Ascending aorta (tissue), 2 donors: Measurements from ENCODE around the gene GLYR1. TPM values are rescaled to one million over a fixed set of nuclear protein-coding genes. Genes with fewer than 3 reads are reported as not detected.

ENCODE experiments used
- DNase-seq, 2 donors: peaks; one replicate each; pipeline ENCODE4 v3.0.0-alpha.2; 2019; ENCODE audit warnings: low spot score in 2 of 2
- H3K27ac ChIP-seq, 2 donors: fragments of 200-600 bp; sonication (generic); one replicate each; pipeline ENCODE4 v1.5.1; 2016 to 2017; ENCODE audit warnings: mild to moderate bottlenecking in 1 of 2
- H3K27me3 ChIP-seq: fragments of 200-600 bp; sonication (generic); one replicate; pipeline ENCODE4 v1.5.1; 2017
- H3K36me3 ChIP-seq, 2 donors: fragments of 200-600 bp; sonication (generic); one replicate each; pipeline ENCODE4 v1.5.1; 2016
- H3K4me1 ChIP-seq, 2 donors: fragments of 200-600 bp; sonication (generic); one replicate each; pipeline ENCODE4 v1.5.1; 2016 to 2017; ENCODE audit warnings: mild to moderate bottlenecking in 1 of 2
- H3K4me3 ChIP-seq, 2 donors: fragments of 200-600 bp; sonication (generic); one replicate each; pipeline ENCODE4 v1.5.1; 2016 to 2017; ENCODE audit warnings: mild to moderate bottlenecking in 1 of 2
- H3K9me3 ChIP-seq, 2 donors: fragments of 200-600 bp; sonication (generic); one replicate each; pipeline ENCODE4 v1.5.1; 2016
- CTCF ChIP-seq, 3 experiments: fragments of 200-600 bp in 2 of 3; fragments of 450-650 bp in 1 of 3; sonication (generic) in 2 of 3; IDR thresholded peaks; one replicate each; pipeline ENCODE4 v1.5.1; 2016 to 2019; ENCODE audit warnings: antibody characterized with exemption in 3 of 3, mild to moderate bottlenecking in 1 of 3, moderate library complexity in 1 of 3
- intact Hi-C: fragments of 100-400 bp; cut with DNase I; formaldehyde crosslinking; loops from one replicate; pipeline ENCODE4 v1.15.1; 2023
- total RNA-seq: library from RNA; depleted of rRNA; stranded (reverse); fragments of >200 nt; gene quantifications from one replicate; pipeline ENCODE4 v1.1.0, GENCODE V29; 2016

The GLYR1 gene
- total RNA-seq, 1 donor from 2014 or later, result 39.2 TPM

DNA sequence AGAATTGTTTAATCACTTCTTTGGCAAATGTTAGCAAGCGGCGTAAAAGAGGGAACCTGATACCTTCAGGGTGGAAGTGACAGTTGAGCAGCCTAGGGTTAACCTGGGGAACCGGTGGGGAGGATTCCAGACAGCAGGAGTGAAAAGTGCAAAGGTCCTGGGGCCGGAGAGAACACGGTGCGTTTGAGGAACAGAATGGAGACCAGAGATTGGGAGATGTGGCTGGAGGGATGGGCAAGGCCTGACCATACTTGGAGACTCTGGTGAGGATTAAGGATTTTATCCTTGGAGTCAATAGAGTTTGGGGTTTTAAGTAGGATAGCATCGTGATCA, 77.8 kb downstream of the GLYR1 start:
- Histone ChIP-seq H3K9me3 (no peaks in the 10 kb centered on the region), H3K27me3 (no peaks in the 10 kb centered on the region), H3K4me1 (peaks cover 8 to 23% of the 10 kb centered on the region in 2 donors), H3K27ac (peak overlapping the region; percentile 77 to 83), H3K4me3 (peak overlapping the region in 1 of 2 donors; percentile 99), H3K36me3 (peaks cover 0 to 2% of the 10 kb centered on the region in 2 donors)
- intact Hi-C loops, result loop anchor here (1.0 to 5.0 kb wide), 3 partner anchors 33 to 328 kb away; partner anchors contain the start of genes EEF2KMT, NUDT16L1 and ROGDI
- no peak for DNase-seq
- no peak for TF ChIP-seq CTCF (IDR thresholded peaks at IDR 0.05)

DNA sequence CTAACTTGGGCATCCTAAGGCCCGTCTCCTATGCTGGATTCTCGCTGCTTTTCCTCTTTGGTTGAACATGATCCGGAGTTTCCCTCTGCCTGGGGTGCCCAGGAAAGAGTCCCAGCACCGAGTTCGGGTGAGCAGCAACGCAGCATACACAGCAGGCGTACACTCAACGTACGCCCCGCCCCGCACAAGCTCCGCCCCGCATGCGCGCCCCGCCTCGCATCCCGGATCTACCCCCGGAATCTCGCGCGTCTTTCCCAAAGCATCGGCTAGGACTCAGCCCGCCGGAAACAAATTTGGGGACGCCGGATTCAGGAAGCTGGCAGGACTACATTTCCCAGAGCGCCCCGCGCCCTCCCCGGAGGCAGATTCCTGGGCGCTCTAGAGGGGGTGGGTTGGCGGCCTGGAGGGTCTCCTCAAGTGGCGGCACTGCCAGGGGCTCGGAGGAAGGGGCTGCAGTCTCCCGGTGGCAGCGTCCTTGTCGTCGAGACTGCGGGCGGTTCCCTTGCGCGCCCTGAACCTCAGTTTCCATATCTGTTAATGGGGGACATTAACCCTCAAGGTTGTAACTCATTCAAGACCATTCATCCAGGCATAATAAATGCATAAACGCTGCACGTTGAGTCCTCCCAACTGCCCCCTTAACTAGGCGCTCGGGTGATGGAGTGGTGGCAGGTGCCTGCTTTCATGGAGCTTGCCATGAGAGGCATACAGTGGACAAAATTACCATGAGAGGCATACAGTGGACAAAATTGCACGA, 78.4 kb downstream of the GLYR1 start:
- no peaks in the 10 kb centered on the region for H3K9me3 ChIP-seq
- peak overlapping the region; percentile 77 to 83 for H3K27ac ChIP-seq
- H3K4me3 ChIP-seq, result peak overlapping the region; percentile 65 to 99
- peaks cover 4 to 8% of the 10 kb centered on the region in 2 donors for H3K36me3 ChIP-seq
- intact Hi-C loops, result loop anchor here (1.0 to 5.0 kb wide), 6 partner anchors 34 to 329 kb away; partner anchors contain the start of genes ANKS3, DNAAF8, EEF2KMT and GLYR1
- peaks cover 8 to 23% of the 10 kb centered on the region in 2 donors for H3K4me1 ChIP-seq
- DNase-seq, result peak; percentile 87 to 98
- TF ChIP-seq CTCF (IDR thresholded peaks at IDR 0.05), result no peak
- H3K27me3 ChIP-seq, result no peaks in the 10 kb centered on the region

DNA sequence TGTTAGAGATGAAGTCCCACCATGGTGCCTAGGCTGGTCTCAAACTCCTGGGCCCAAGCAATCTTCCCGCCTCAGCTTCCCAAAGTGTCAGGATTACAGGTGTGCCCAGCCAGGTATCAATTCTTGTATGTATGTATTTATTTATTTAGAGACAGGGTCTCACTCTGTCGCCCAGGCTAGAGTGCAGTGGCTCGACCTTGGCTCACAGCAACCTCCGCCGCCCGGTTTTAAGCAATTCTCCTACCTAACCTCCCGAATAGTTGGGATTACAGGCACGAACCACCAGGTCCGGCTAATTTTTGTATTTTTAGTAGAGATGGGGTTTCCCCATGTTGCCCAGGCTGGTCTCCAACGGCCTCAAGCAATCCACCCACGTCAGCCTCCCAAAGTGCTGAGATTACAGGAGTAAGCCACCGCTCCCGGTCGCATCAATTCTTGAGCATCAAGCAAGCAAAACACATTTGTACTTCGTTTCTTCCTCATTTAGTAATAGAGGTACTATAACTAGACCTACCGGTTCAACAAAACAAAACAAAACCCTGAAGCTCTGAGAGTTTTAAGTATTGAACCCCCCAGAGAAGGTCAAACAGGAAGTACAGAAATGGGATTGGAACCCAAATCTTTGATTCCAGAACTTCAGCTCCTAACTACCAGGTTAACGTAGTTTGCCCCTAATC, 79.1 kb downstream of the GLYR1 start:
- peak overlapping the region; percentile 77 to 83 for H3K27ac ChIP-seq
- H3K4me3 ChIP-seq, result peak overlapping the region; percentile 65 to 99
- no peak for DNase-seq
- H3K36me3 ChIP-seq, result peaks cover 11 to 15% of the 10 kb centered on the region in 2 donors
- TF ChIP-seq CTCF (IDR thresholded peaks at IDR 0.05), result no peak
- intact Hi-C loops, result loop anchor here (1.0 to 5.0 kb wide), 6 partner anchors 34 to 329 kb away; partner anchors contain the start of genes ANKS3, DNAAF8, EEF2KMT and GLYR1
- no peaks in the 10 kb centered on the region for H3K9me3 ChIP-seq
- H3K4me1 ChIP-seq, result peaks cover 8 to 23% of the 10 kb centered on the region in 2 donors
- no peaks in the 10 kb centered on the region for H3K27me3 ChIP-seq

GRCh38 chr16:4766875-4767628, 80.0 kb downstream of the GLYR1 start, which contains the start of gene ZNF500:
TSS of gene ZNF500 (minus strand) at chr16:4767162. CDS start at chr16:4765978, 1,184 bp downstream.
- peak within 1 kb of the TSS; percentile 77 to 83 for H3K27ac ChIP-seq
- H3K4me1 ChIP-seq, result peaks cover 8 to 23% of the 10 kb centered on the region in 2 donors
- peak; percentile 94 to 99 for DNase-seq
- H3K9me3 ChIP-seq, result no peaks in the 10 kb centered on the region
- no peak for TF ChIP-seq CTCF (IDR thresholded peaks at IDR 0.05)
- peak within 1 kb of the TSS; percentile 78 to 99 for H3K4me3 ChIP-seq
- peaks cover 19 to 24% of the 10 kb centered on the region in 2 donors for H3K36me3 ChIP-seq
- H3K27me3 ChIP-seq, result no peaks in the 10 kb centered on the region
- intact Hi-C loops, result loop anchor here (2.0 to 5.0 kb wide), 2 partner anchors 150 to 330 kb away; partner anchors contain the start of gene EEF2KMT
